HCT116 (cell line): ENCODE data around the gene CCDC157. TPM values are rescaled to one million over a fixed set of nuclear protein-coding genes. Genes with fewer than 3 reads are reported as not detected.

Source experiments
- ATAC-seq: fragments of 200-7000 bp; cut with Tn5 transposase; 2 replicates; pipeline ENCODE4 v1.9.1; 2020; ENCODE audit warnings: mild to moderate bottlenecking, moderate library complexity
- BruUV-seq: library from RNA; stranded (reverse); fragments of 400-500 nt; replicated peaks from 2 replicates; lab custom pipeline; 2021; lab: Mats Ljungman, UMichigan
- CTCF ChIA-PET: fragments of 300-600 bp; sonication (Branson Sonifier 250); formaldehyde crosslinking; loops from one replicate; lab custom pipeline; 2021; ENCODE audit warnings: antibody characterized with exemption; lab: Charles Lee
- POLR2A ChIA-PET: fragments of 300-600, 350-600 bp; sonication (Branson Sonifier 250); formaldehyde crosslinking; loops from one replicate; lab custom pipeline; 2021; ENCODE audit warnings: antibody characterized with exemption; lab: Charles Lee
- RAD21 ChIA-PET, 2 experiments: fragments of 300-600 bp; sonication (Branson Sonifier 250); formaldehyde crosslinking; loops; one replicate each; lab custom pipeline; 2023; ENCODE audit warnings: low total read pairs in 2 of 2; ENCODE audit not compliant: uncharacterized antibody in 2 of 2, unreplicated experiment in 2 of 2, low non-redundant PET in 1 of 2; lab: Charles Lee
- DNase-seq: peaks from one replicate; pipeline ENCODE4 v3.0.0-alpha.2; 2010; ENCODE audit warnings: low read depth, low spot score
- H2AFZ ChIP-seq: fragments of 200-600 bp; shearing (Covaris generic), sonication (generic); 2 replicates; pipeline ENCODE4 v1.6.1; 2017; ENCODE audit warnings: low read depth, mixed run types, mixed read lengths, antibody characterized with exemption, low read length; ENCODE audit not compliant: poor library complexity, severe bottlenecking
- H3K27ac ChIP-seq: 2 replicates; pipeline ENCODE4 v1.5.1; 2012; ENCODE audit warnings: low read depth, low read length
- H3K27me3 ChIP-seq: fragments of 200-600 bp; sonication (generic); 2 replicates; pipeline ENCODE4 v1.6.1; 2016; ENCODE audit warnings: mixed run types, low read length, mixed read lengths; ENCODE audit not compliant: insufficient read depth
- H3K36me3 ChIP-seq, 2 experiments: fragments of 200-500 bp in 1 of 2; fragments of 200-600 bp in 1 of 2; sonication (Bioruptor generic) in 1 of 2; sonication (generic) in 1 of 2; 2 replicates each; pipeline versions ENCODE4 v1.5.1 to v1.6.1; 2014 to 2016; ENCODE audit warnings: low read length in 2 of 2, inconsistent platforms in 1 of 2, mixed read lengths in 1 of 2, mixed run types in 1 of 2; ENCODE audit not compliant: insufficient read depth in 2 of 2, control insufficient read depth in 1 of 2
- H3K4me1 ChIP-seq, 2 experiments: fragments of 200-600 bp in 1 of 2; sonication (generic) in 1 of 2; 2 replicates each; pipeline versions ENCODE4 v1.5.1 to v1.6.1; 2012 to 2017; ENCODE audit warnings: low read length in 2 of 2, inconsistent platforms in 1 of 2, mild to moderate bottlenecking in 1 of 2, mixed read lengths in 1 of 2, mixed run types in 1 of 2, moderate library complexity in 1 of 2; ENCODE audit not compliant: insufficient read depth in 2 of 2, control insufficient read depth in 1 of 2
- H3K4me2 ChIP-seq: fragments of 200-600 bp; sonication (generic); 2 replicates; pipeline ENCODE4 v1.6.1; 2017; ENCODE audit warnings: mixed run types, low read length, mixed read lengths
- H3K4me3 ChIP-seq, 2 experiments: fragments of 200-600 bp in 1 of 2; sonication (generic) in 1 of 2; replicated peaks in 1 of 2; 2 replicates each; pipeline ENCODE4 v1.5.1; 2011 to 2016; ENCODE audit warnings: low read length in 2 of 2, control low read depth in 1 of 2, low read depth in 1 of 2, mild to moderate bottlenecking in 1 of 2, mixed read lengths in 1 of 2, mixed run types in 1 of 2
- H3K79me2 ChIP-seq: fragments of 200-600 bp; sonication (generic); 2 replicates; pipeline ENCODE4 v1.6.1; 2017; ENCODE audit warnings: mild to moderate bottlenecking, mixed run types, low read length, moderate library complexity, mixed read lengths; ENCODE audit not compliant: insufficient read depth
- H3K9ac ChIP-seq: fragments of 200-600 bp; sonication (generic); 2 replicates; pipeline ENCODE4 v1.6.1; 2016; ENCODE audit warnings: low read length, mixed read lengths
- H3K9me2 ChIP-seq: fragments of 200-600 bp; sonication (generic), shearing (Covaris generic); 2 replicates; pipeline ENCODE4 v1.6.1; 2017; ENCODE audit warnings: mixed run types, mild to moderate bottlenecking, moderate library complexity; ENCODE audit not compliant: insufficient read depth
- H3K9me3 ChIP-seq, 2 experiments: fragments of 200-500 bp in 1 of 2; fragments of 200-600 bp in 1 of 2; sonication (Bioruptor generic) in 1 of 2; sonication (generic) in 1 of 2; 2 replicates each; pipeline ENCODE4 v1.6.1; 2014 to 2017; ENCODE audit warnings: low read length in 2 of 2, mixed read lengths in 2 of 2, inconsistent platforms in 1 of 2, low read depth in 1 of 2, mild to moderate bottlenecking in 1 of 2, mixed run types in 1 of 2, moderate library complexity in 1 of 2; ENCODE audit not compliant: control insufficient read depth in 1 of 2, insufficient read depth in 1 of 2
- H4K20me1 ChIP-seq: fragments of 200-600 bp; sonication (generic), shearing (Covaris generic); 2 replicates; pipeline ENCODE4 v1.6.1; 2017; ENCODE audit warnings: mixed run types, mild to moderate bottlenecking, moderate library complexity; ENCODE audit not compliant: insufficient read depth
- CEBPB ChIP-seq: IDR thresholded peaks from 2 replicates; pipeline ENCODE4 v1.6.1; 2012; ENCODE audit warnings: low read depth
- EGR1 ChIP-seq: IDR thresholded peaks from 2 replicates; pipeline ENCODE4 v1.6.1; 2012; ENCODE audit warnings: low read depth
- EZH2 ChIP-seq: fragments of 200-600 bp; sonication (generic); IDR thresholded peaks from 2 replicates; pipeline ENCODE4 v1.6.1; 2017; ENCODE audit warnings: antibody characterized with exemption, mixed run types
- EZH2phosphoT487 ChIP-seq: fragments of 200-600 bp; IDR thresholded peaks from 2 replicates; pipeline ENCODE4 v1.6.1; 2018; ENCODE audit warnings: antibody characterized with exemption, borderline replicate concordance
- FOSL1 ChIP-seq: IDR thresholded peaks from 2 replicates; pipeline ENCODE4 v1.6.1; 2012; ENCODE audit warnings: low read depth
- SP1 ChIP-seq: IDR thresholded peaks from 2 replicates; pipeline ENCODE4 v1.6.1; 2012; ENCODE audit warnings: low read depth
- ZNF274 ChIP-seq: fragments of 200-500 bp; sonication (Bioruptor generic); IDR thresholded peaks from 2 replicates; pipeline ENCODE4 v1.6.1; 2014; ENCODE audit warnings: mild to moderate bottlenecking, low read depth, low read length, inconsistent platforms
- intact Hi-C: fragments of 100-400 bp; cut with micrococcal nuclease; formaldehyde crosslinking; loops from 2 replicates; pipeline ENCODE4 v1.10.0; 2022
- total RNA-seq: library from RNA; stranded (reverse); gene quantifications from one replicate; pipeline ENCODE4 v1.2.1, GENCODE V29; 2021; ENCODE audit not compliant: unreplicated experiment
- TF ChIP-seq, protein P1 (sequence below): IDR thresholded peaks from 2 replicates; pipeline ENCODE4 v1.6.1; 2012
- TF ChIP-seq, protein P2 (sequence below), 3 experiments: fragments of 200-600 bp in 1 of 3; sonication (generic) in 1 of 3; IDR thresholded peaks in 2 of 3; conservative IDR thresholded peaks in 1 of 3; 2 replicates each; pipeline ENCODE4 v1.5.1; 2012 to 2017; ENCODE audit warnings: low read depth in 2 of 3, low read length in 2 of 3, antibody characterized with exemption in 1 of 3, borderline replicate concordance in 1 of 3, control low read depth in 1 of 3, mild to moderate bottlenecking in 1 of 3, mixed read lengths in 1 of 3, mixed run types in 1 of 3, moderate library complexity in 1 of 3; ENCODE audit not compliant: insufficient read depth in 1 of 3

CCDC157 gene
- total RNA-seq, 1 experiment from 2014 or later = 2.1 TPM

DNA sequence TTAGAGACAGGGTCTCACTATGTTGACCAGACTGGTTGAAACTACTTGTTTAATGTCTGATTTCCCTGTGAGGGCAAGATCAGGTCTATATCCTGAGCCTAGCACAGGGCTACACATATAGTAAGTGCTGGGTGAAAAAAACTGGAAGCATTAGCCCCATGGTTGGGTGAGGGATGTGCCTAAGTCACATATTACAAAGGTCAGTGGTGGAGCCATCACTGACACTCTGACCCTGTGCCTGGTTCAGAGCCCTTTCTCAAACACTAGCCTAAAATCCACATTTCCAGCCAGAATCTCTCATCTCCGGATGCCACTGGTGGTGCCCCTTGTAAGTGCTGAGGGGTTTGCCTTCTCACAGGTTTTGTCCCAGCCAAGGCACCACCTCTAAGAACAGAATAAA is 39.0 kb upstream of the CCDC157 start (continued):
- TF ChIP-seq SP1 (no peak), ZNF274 (no peak)

DNA sequence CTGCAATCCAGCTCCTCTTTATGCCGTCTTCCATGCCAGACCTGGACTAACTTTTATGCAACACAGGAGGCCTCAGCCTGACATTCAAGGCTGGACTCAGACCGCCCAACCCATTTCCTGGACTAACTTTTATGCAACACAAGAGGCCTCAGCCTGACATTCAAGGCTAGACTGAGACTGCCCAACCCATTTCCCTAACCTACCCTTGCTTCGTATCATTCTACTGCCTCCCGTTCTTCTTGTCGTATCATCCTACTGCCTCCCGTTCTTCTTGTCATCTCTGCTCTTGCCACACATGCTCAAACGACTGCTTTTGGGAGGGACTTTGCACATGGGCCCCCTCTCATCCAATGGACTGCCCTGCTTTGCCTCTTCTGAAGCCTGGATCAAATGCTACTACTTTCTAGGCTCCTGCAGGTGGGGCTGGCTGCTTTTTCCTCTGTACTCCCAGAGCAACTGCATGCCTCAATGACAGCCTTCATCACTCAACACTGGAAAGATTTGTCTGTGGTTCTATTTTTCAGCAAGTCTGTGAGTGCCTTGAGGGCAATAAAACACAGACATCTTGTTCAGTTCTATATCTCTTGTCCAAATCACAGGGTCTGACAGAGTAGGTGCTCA is 37.9 kb upstream of the CCDC157 start:
- H2AFZ ChIP-seq = no peak overlapping the region
- H3K27me3 ChIP-seq = no peaks in the 10 kb centered on the region
- intact Hi-C loops = no loop called here
- ATAC-seq = peak; percentile 63
- TF ChIP-seq, protein P1, sequence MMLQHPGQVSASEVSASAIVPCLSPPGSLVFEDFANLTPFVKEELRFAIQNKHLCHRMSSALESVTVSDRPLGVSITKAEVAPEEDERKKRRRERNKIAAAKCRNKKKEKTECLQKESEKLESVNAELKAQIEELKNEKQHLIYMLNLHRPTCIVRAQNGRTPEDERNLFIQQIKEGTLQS = no peak
- TF ChIP-seq CEBPB = no peak
- TF ChIP-seq, protein P2, sequence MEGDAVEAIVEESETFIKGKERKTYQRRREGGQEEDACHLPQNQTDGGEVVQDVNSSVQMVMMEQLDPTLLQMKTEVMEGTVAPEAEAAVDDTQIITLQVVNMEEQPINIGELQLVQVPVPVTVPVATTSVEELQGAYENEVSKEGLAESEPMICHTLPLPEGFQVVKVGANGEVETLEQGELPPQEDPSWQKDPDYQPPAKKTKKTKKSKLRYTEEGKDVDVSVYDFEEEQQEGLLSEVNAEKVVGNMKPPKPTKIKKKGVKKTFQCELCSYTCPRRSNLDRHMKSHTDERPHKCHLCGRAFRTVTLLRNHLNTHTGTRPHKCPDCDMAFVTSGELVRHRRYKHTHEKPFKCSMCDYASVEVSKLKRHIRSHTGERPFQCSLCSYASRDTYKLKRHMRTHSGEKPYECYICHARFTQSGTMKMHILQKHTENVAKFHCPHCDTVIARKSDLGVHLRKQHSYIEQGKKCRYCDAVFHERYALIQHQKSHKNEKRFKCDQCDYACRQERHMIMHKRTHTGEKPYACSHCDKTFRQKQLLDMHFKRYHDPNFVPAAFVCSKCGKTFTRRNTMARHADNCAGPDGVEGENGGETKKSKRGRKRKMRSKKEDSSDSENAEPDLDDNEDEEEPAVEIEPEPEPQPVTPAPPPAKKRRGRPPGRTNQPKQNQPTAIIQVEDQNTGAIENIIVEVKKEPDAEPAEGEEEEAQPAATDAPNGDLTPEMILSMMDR (IDR thresholded peaks at IDR 0.05 in 2 of 3, conservative IDR thresholded peaks at IDR 0.05 in 1 of 3; ENCODE audit: borderline replicate concordance in 1 of 3, insufficient read depth in 1 of 3, low read depth in 2 of 3, low read length in 2 of 3) = no peak
- TF ChIP-seq ZNF274 = no peak
- TF ChIP-seq EZH2phosphoT487 = no peak
- TF ChIP-seq SP1 = no peak
- TF ChIP-seq EGR1 = no peak
- TF ChIP-seq FOSL1 = no peak
- no peak for TF ChIP-seq EZH2
- TF ChIP-seq, all 23 proteins: peak for 0
- Histone ChIP-seq H3K4me3 (no peak overlapping the region), H3K9ac (no peak overlapping the region), H3K27ac (no peak overlapping the region), H3K36me3 (no peaks in the 10 kb centered on the region), H3K4me1 (peaks cover 10 to 22% of the 10 kb centered on the region in 2 experiments), H3K79me2 (peaks cover 5% of the 10 kb centered on the region; the same call in 1 of the 2 replicates), H3K9me3 (no peaks in the 10 kb centered on the region), H3K9me2 (no peaks in the 10 kb centered on the region), H3K4me2 (no peak overlapping the region), H4K20me1 (no peaks in the 10 kb centered on the region)
- DNase-seq = no peak
- POLR2A ChIA-PET = interaction anchor here (0.9 kb wide), 1 partner anchor 9 kb away, joined by 3 read pairs; no protein-coding TSS in a partner anchor
- RAD21 ChIA-PET = no interaction called here
- CTCF ChIA-PET = no interaction called here
- BruUV-seq = no TSS peak
